ENCODE data around the gene MRPS25. TPM values are rescaled to one million over a fixed set of nuclear protein-coding genes. Genes with fewer than 3 reads are reported as not detected.

The MRPS25 gene
- total RNA-seq, 1 experiment from 2014 or later: 69.7 TPM

DNA sequence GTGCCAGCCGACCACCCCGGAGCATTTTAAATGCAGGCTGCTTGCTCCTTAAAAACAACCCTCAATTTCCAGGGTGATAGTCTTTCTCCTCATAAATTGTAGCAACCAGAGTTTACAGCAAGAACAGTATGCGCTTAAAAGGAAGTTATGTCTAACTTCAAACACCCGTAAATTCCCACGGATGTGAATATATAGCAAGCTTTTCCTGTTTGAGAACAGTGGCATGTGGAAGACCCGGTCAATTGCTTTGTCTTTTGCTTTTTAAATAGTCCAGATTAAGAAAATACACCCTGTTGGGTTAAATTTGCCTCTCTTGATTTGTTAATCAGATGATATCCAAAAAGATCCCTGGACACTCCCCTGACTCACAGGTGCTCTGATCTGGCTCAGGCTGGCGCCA is 20.8 kb downstream of the MRPS25 start (continued):
- TF ChIP-seq ATF2 (CRISPR knock-in tag; IDR thresholded peaks at IDR 0.05; ENCODE audit: borderline replicate concordance, low read depth) (no peak), GABPB1 (CRISPR knock-in tag; IDR thresholded peaks at IDR 0.05) (no peak), PREB (CRISPR knock-in tag; IDR thresholded peaks at IDR 0.05; ENCODE audit: borderline replicate concordance) (no peak), SP1 (CRISPR knock-in tag; conservative IDR thresholded peaks at IDR 0.05) (no peak), NFATC4 (CRISPR knock-in tag; IDR thresholded peaks at IDR 0.05) (no peak), JAZF1 (CRISPR knock-in tag; IDR thresholded peaks at IDR 0.05) (no peak), MYBL2 (CRISPR knock-in tag; IDR thresholded peaks at IDR 0.05) (no peak)

DNA sequence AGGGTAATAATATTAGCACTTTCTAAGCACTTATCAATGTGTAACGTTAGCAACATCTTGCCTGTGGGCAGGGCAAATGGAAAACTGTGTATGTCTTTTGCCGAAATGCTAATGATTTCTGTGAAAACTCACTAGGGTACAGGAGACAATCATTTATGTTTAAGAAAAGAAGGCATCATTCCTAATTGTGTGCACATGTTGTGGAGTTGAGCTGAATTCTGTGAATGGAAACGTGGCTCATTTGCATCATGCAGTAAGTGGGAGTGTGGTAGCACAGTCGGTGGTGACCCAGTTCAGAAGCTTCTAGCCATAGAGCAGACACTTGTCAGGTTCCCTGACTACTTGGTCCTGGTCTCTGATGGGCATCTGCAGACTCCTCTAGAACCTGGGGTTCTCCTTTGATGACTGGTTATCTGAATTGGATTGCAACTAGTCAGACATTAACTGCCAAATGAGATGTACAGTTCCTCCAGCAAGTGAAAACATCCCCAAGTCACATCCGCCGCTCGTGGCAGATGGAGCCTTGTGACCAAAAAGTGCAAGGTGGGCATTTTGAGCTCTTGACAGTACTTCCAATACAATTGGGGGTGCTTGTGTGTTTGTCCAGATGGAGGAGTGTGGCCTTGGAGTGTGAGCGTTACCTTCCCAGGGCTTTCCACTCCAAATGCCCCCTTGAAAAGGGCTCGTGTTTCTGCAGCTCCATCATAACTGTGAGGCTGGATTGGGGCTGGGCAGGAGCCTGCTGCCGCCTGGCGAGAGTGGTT is 21.5 kb downstream of the MRPS25 start:
- ChIA-PET CTCF (no interaction called here), POLR2A (no interaction called here)
- Mint-ChIP-seq H3K27me3 (ENCODE audit: low read depth) (no peaks in the 10 kb centered on the region), H3K4me3 (no peak overlapping the region), H3K9me3 (no peaks in the 10 kb centered on the region), H3K27ac (no peak overlapping the region), H3K36me3 (peaks cover 78% of the 10 kb centered on the region), H3K4me1 (no peaks in the 10 kb centered on the region)
- no peak for ATAC-seq
- TF ChIP-seq PRRX2 (CRISPR knock-in tag; IDR thresholded peaks at IDR 0.05) (no peak), ELF4 (CRISPR knock-in tag; IDR thresholded peaks at IDR 0.05; ENCODE audit: low read depth) (no peak)
- no peak for DNase-seq (ENCODE audit: low spot score)

DNA sequence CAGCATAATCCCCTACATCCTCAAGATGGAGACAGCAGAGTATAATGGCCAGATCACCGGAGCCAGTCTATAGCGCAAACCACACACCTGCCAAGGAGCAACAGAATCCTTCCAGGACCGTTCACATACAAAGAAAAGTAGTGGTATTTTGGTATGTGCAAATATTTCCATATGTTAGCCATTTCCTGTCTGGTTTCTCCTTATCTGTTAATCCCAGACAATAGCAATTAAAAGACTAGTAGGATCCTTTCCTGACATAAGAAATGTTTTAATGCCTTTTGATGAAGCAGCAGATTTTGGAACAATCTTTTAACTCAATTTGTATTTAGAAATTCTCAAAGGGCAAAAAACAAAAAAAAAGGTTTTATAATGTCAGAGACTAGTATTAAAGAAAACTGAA is 22.2 kb downstream of the MRPS25 start:
- H3K9me3 Mint-ChIP-seq: no peaks in the 10 kb centered on the region
- ATAC-seq (no peak), DNase-seq (ENCODE audit: low spot score) (no peak)
- H3K27ac Mint-ChIP-seq: no peak overlapping the region
- H3K27me3 Mint-ChIP-seq (ENCODE audit: low read depth): no peaks in the 10 kb centered on the region
- H3K36me3 Mint-ChIP-seq: peaks cover 79% of the 10 kb centered on the region
- ChIA-PET CTCF (no interaction called here), POLR2A (no interaction called here)
- TF ChIP-seq ATF1 (CRISPR knock-in tag; IDR thresholded peaks at IDR 0.05): no peak
- TF ChIP-seq, protein P1, sequence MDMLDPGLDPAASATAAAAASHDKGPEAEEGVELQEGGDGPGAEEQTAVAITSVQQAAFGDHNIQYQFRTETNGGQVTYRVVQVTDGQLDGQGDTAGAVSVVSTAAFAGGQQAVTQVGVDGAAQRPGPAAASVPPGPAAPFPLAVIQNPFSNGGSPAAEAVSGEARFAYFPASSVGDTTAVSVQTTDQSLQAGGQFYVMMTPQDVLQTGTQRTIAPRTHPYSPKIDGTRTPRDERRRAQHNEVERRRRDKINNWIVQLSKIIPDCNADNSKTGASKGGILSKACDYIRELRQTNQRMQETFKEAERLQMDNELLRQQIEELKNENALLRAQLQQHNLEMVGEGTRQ (CRISPR knock-in tag; IDR thresholded peaks at IDR 0.05): no peak
- no peak for TF ChIP-seq FOXP1 (CRISPR knock-in tag; IDR thresholded peaks at IDR 0.05; ENCODE audit: borderline replicate concordance)
- TF ChIP-seq ATF2 (CRISPR knock-in tag; IDR thresholded peaks at IDR 0.05; ENCODE audit: borderline replicate concordance, low read depth): no peak
- TF ChIP-seq SMAD4 (CRISPR knock-in tag; IDR thresholded peaks at IDR 0.05): no peak
- no peak for TF ChIP-seq FOXJ3 (CRISPR knock-in tag; IDR thresholded peaks at IDR 0.05; ENCODE audit: borderline replicate concordance)
- TF ChIP-seq, protein P2, sequence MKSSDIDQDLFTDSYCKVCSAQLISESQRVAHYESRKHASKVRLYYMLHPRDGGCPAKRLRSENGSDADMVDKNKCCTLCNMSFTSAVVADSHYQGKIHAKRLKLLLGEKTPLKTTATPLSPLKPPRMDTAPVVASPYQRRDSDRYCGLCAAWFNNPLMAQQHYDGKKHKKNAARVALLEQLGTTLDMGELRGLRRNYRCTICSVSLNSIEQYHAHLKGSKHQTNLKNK (CRISPR knock-in tag; IDR thresholded peaks at IDR 0.05): no peak
- no peak for TF ChIP-seq NFATC4 (CRISPR knock-in tag; IDR thresholded peaks at IDR 0.05)
- no peak for TF ChIP-seq TEAD4 (CRISPR knock-in tag; IDR thresholded peaks at IDR 0.05)
- TF ChIP-seq RELA (CRISPR knock-in tag; IDR thresholded peaks at IDR 0.05; ENCODE audit: borderline replicate concordance): no peak
- TF ChIP-seq MLX (CRISPR knock-in tag; IDR thresholded peaks at IDR 0.05): no peak
- H3K4me3 Mint-ChIP-seq: no peak overlapping the region
- no peaks in the 10 kb centered on the region for H3K4me1 Mint-ChIP-seq
